HG03469 (cell line): ENCODE measurements around the gene ARHGAP18.

Experiments
- ATAC-seq: cut with Tn5 transposase; IDR thresholded peaks from one replicate; pipeline ENCODE4 v1.9.1; 2021; ENCODE audit warnings: mild to moderate bottlenecking, moderate library complexity, moderate number of reproducible peaks; ENCODE audit not compliant: unreplicated experiment

ARHGAP18 gene

DNA sequence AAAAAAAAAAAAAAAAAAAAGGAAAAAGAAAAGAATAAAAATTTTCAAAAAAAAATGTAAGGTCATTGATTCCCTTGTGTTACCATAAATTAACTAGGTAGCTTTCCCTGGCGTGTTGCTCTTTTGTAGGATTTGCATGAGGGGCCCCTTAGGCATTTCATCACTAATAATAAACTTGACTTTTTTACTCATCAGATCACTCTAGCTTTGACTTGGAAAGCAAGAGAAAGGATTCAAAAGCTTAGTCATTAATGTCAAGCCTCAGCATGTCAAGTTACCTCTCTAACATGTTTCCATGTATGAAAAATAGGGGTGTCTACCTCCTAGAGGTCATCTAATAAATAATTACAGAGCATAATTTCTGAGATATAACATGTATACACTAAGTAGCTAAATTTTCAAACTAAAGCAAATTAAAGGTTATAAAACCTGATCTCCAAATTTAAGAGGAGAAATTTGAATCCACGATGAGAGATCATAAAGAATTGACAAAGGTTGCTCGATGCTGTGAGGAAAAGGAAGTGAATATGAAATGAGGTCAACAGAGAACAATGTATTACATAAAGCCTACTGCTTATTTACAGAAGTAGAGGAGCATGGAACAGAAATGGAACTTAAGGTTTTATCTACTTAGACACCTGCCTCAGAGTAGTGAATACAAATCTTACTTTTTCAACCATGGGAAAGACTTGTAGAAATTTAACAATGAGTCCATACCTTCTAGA, 86.8 kb downstream of the ARHGAP18 start:
- peak; percentile 51 for ATAC-seq

DNA sequence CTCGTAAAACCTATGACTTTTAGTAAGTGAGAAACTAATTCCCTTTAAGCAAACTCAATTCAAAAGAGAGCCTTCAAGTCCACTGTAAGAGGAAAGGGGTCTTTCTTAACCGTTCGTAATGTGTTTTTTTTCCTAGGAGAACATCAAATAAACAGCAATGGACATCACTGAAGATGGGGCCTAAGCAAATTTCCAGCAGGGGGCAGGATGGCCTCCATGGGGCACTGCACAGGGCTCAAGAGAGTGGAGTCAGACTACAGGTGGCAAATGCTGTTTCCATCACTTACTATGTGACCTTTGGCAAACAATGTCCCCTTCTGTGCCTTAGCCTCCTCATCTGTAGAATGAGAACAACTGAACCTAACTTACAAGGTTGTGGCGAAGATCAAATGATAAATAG, 88.7 kb downstream of the ARHGAP18 start:
- no peak for ATAC-seq

DNA sequence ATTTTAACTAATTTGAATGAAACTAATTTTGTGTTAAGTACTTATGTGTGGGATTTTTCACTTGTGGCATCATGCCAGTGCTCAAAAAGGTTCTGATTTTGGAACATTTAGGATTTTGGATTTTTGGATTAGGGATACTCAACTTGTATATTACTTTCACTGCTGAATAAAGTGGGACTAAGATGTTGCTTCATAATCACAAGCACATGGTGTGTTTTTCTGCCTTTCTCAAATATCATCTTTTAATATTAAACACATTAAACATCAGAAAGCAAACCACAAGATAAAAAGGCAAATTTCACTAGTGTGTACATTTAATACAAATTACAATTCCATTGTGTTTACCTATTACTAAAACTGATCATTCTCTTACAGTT, 89.8 kb downstream of the ARHGAP18 start:
- ATAC-seq, result no peak

DNA sequence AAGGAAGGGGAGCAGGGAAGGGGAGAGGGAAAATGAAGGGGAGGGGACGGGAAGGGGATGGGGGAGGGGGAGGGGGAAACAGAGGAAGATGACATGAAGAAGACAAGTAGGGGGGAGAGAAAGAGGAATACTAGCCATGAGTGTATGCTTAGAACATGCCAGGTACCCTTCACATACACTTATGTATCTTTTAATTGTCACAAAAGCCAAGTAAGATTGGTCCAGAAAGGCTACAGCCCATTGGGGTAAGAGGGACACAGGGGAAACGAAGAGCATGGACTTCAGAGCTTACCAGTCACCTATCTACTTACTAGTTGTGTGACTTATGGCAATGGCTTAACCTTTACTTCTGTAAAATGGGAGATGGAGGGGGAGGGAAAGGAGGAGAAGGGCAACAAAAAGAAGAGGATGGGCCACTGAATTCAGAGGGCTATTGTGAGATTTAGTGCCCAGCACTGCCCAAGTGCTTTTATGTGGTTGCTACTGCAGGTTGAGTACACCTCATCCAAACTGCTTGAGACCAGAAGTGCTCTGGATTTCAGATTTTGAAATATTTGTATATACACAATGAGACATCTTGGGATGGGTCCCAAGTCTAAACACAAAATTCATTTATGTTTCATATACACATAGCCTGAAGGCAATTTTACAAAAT, 90.3 kb downstream of the ARHGAP18 start:
- no peak for ATAC-seq

DNA sequence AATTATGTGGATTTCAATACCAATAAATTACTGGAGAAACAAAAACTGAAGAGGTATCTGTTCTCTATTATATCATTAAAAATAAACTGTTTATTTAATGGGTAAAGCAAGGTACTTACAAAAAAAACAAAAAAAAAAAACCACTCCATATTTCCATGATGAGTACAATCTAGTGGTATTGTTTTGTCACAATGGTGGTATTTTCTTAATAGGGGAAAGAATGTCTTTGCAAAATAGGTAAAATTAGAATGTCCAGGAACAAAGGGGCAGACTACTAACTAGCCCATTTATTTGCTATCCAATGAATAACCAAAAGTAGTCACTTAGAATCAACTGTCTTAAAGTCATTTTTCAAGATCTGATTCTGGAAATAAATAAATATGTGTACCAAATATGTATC, 92.0 kb downstream of the ARHGAP18 start:
- no peak for ATAC-seq

DNA sequence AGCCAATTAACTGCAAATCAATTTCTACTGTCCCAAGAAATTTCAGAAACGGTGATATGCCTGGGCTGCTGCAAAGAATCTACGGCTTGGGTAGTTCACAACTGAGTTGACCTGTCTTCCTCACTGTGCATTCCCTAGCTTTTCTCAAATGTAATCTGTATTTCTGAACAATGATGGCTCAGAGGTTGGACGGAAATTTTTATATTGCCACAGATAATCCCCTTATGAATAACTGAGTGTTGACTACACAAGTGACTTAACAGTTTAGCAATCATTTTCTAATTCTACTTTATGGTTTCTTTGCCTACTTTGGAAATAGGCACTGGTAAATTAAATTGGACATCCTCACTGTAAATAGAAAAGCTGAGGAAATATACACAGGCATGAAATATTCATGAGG, 94.5 kb downstream of the ARHGAP18 start:
- no peak for ATAC-seq

DNA sequence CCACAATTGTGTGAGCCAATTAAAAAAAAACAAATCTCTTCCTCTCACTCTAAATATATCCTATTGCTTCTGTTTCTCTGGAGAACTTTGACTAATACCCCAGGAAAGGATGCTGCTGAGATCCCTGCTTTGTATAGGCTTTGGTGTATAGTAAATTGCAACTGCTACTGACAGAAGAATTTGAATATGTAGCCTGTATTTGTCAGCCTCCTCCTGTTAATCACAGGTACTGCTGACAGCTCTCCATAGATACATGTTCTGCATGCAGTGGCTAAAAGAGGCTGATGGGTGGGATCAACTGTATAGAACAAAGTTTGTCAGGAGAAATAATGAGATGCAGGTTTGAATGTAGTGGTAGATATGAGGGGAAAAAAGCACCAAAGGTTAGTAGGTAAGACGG, 95.0 kb downstream of the ARHGAP18 start:
- ATAC-seq, result no peak

DNA sequence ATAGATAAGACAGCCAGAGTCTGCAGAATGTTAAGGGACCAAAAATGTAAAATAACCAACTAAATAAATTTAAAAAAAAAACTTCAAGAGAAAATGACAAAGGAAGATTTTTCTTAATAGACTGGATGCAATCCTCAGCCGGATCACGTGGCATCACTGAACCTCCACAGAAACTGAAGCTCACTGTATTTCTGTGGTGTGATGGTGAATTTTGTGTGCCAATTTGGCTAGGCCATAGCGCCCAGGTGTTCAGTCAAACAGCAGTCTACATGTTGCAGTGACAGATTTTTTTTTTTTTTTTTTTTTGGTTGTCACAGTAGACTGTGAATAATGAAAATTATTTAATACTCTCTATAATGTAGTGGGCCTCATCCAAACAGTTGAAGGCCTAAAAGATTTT, 95.5 kb downstream of the ARHGAP18 start:
- ATAC-seq, result no peak

DNA sequence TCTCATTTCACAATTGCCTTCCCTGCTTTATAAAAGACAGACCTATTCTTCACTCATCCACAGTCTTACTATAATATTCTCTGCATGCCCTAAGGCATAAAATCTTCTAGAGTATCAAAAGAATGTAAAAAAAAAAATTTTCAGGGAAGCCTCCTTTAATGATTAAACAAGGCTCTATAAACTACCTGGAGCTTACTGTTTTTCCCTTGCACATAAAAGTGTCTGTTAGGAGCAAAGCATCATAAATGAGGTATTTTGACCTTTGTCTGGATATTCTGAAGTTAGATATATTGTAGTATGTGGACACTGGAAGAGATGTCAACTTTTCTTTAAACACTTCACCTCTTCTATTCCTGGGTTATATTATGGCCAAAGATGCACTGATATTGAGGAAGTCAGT, 97.5 kb downstream of the ARHGAP18 start:
- ATAC-seq, result no peak

DNA sequence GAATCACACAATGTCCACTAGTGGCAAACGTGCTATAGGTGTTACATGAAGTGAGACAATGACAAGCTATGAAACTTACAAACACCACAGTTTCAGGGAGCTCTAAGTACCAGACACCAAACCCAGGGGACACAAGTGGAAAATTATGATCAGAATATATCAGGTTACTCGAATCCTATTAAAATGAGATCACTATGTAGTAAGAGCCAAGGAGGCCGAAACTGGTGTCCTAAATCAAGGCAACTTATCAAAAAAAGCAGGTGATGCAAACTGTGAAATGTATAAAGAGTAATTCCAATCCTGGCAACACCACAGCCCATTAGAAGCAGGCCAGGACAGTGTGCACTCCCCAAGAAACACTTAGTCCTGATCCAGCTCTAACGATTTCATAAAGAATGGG, 100.3 kb downstream of the ARHGAP18 start:
- no peak for ATAC-seq

DNA sequence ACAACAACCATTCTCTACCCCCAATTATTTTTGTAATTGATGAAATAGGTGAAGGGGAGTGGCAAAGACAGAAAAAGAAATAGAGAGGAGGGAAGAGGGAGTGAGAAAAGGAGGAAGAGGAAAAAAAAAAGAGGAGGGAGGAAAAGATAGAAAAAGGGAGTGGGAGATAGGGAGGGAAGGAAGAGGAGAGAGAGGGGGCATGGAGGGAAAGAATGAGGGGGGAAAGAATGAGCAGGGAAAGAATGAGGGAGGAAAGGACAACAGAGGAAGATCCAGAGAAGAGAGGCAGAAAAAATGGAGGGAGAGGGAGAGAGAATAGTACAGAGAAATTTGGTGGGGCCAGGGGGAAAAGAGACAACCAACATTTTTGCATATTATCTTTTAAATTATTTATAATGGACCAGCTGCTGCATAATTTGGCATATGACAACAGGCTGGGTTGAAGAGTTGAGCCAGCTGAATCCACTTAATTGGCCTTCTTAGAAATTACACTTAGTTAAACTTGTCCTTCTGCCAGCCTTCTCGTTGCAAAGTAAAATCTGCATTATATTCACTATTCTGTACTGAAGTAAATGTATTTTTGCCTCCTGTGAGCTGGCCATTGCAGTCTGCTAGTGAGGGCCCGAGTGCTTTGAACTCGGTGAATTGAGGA, 101.0 kb downstream of the ARHGAP18 start:
- no peak for ATAC-seq

DNA sequence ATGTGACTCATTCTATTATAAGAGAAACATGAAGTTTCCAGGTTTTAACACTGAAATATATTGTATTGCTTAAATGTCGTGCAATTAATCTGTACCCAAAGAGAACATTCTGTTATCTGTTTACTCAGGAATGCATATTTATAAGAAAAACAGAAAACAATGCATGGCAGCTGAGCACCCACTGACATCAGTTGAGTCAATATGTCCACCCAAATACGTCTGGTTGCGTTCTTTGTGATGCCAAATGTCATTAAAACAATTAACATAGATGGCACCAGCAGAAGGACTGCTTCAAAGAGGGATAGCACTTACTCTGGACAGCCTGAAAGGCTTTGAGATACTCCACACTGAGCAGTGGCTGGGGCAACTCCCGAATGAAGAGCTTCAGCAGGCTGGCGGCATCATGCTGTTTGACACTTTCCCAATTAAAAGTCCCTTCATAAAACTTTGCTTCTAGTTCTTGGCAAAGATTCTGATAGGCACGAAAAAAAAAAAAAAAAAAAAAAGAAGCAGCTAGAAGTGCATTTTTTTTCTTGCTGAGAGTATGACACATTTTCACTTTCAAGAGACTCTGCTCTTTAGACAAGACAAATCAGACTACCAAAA, 102.3 kb downstream of the ARHGAP18 start:
- ATAC-seq, result no peak

DNA sequence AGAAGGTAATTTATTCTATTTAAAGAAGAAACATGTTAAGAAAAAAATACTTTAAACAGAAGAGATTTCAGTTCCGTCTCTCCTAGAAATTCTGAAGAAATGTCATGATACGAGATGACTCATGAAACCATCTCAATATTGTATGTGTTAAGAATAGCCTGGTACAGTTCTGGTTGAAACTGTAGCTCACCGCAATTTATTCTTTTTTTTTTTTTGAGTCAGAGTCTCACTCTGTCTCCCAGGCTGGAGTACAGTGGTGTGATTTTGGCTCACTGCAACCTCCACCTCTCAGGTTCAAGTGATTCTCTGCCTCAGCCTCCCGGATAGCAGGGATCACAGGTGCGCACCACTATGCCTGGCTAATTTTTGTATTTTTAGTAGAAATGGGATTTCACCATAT, 103.3 kb downstream of the ARHGAP18 start:
- ATAC-seq, result no peak

DNA sequence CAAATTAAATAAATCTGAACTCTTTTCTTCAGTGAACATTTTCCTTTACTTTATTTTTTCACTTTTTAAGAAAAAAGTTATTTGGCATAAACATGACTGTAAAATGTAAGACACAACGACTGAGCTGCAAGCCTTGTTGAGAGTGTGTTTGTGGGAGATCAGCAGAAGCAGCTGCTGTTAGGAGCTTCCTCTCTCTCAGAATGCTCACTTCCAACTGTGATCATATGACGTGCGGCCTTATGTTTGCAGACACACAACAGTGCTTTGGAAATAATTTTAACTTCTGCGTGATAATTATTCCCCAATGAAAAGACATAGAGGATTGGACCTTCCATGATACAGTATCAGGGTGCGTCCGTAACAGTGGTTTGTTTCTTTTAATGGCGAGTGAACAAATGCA, 104.0 kb downstream of the ARHGAP18 start:
- ATAC-seq, result no peak

DNA sequence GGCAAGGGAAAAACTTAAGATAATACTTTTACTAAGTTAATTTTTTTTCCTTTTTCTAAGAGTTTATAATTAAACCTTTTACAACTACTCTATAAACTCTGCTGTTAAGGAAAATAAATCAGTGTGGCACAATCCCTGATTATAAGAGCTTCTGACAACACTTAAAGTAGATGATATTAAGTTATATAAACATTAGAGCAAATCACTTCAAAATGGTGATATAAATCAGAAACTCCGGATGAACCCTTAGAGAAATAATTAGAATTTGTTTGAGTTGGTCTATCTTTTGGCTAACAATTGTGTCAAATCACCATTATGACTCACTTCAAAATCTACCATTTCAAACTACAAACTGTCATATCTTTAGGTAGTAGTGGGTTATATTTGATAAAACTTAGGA, 104.9 kb downstream of the ARHGAP18 start:
- no peak for ATAC-seq

DNA sequence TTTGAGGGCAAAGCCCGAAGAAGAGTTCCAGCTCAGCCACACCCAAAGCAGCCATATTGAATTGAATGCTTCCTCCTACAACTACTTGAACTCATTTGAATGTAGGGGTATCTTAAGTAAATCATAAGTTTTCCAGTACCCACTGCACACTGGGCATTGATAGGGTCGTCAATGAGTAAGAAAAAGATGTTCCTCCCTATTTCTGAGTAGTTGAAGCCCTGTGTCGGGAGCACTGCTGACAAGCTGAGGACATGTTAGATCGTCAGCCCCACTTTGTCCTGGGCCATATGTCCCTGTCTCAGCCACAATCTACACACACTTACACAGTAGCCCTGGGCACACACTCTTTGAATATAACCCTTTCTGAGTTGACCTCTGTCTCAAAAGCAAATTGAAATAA, 105.7 kb downstream of the ARHGAP18 start:
- ATAC-seq, result no peak

DNA sequence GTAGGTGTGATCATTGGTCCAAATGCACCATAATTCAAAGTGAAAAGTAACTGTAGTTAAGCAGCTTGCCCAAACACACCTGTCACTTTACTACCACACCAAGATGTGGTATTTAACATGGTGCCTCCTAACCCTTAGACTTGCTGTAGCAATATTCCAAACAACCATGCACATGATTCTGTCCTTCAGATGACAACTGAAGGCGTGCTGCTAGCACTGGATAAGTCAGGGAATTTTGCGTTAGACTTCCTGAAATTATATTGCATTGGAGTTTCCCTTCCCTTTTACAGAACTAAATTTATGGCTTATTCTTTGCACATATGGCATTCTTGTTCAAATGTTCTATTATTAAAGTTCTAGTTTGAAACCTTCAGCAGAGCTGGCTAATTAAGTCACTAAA, 106.2 kb downstream of the ARHGAP18 start:
- no peak for ATAC-seq

DNA sequence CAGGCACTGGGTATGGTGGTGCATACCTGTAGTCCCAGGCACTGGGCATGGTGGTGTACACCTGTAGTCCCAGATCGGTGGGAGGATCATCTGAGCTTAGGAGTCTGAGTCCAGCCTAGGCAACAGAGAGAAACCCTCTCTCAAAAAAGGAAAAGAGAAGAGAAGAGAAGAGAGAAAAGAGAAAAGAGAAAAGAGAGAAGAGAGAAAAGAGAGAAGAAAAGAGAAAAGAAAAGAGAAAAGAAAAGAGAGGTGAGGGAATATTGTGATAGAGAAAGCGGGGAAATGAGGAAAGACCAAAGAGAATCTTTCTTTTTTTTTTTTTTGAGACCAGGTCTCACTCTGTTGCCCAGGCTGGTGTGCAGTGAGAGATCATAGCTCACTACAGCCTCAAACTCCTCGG, 108.7 kb downstream of the ARHGAP18 start:
- no peak for ATAC-seq

DNA sequence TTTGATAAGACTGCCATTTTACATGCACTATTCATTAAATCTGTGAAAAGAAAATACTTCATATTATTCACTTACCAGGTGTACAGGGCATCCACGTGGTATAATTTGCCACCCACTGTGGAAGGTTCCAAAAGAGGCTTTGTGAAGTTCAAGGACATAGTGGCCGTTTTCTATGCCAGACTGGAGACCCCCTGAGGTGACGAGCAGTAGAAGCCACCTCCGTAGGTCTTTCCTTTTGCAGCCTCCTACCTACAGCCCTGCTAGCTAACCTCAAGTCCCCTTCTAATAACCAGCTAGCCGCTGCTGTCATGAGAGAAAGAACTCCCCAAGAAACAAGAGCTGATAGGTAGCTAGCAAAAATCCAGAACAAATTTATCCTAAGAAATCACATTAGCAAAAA, 110.5 kb downstream of the ARHGAP18 start:
- ATAC-seq, result no peak

DNA sequence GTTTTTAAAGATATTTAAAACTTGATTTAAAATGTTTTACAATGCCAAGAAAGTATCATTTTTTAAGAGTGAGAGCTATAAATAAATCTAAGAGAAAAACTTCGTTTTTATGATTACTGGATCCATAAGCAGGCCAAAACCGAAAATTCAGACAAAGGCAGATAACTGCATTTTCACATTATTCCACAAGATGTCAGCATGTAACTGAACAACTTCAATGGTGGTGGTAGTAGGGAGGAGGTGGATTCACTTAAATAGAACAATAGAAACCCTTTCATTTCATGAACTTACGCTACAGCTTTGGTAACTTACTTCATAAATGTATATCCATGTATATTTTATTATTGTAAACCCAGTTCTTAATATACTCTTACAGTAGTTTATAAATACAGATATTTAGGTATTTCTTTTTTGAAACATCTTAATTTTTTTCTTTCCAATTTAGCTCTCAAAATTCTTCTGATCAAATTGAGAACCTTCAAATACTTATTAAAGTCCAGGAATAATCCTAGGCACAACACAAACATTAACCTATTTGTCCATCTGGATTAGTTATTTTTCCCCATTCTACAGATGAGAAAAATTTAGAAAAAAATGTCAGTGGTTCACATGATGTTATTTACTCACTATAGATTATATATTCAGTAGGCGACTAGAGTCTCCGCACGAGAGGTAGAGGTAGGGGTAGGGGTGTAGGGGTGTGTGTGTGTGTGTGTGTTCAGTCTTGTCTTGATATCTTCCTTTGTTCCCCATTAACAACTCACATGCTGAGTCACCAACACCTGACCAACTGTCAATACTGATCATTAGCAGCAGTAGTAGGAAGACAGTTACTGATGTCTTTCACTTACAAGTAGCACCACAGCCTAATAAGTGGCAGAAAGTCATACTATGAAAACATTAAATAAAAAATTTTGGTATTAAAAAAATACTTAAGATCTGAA, 111.5 kb downstream of the ARHGAP18 start:
- ATAC-seq, result peak; percentile 60
